Right atrium auricular region (tissue), 2 donors: Measurements from ENCODE around the gene FOXP2. TPM values are rescaled to one million over a fixed set of nuclear protein-coding genes. Genes with fewer than 3 reads are reported as not detected.
"Not testable (repeated sequence)": the region's sequence is repeated elsewhere in the genome, so short reads cannot be mapped to it uniquely, and the experiment has no call there.

Source experiments
- DNase-seq: peaks from one replicate; pipeline ENCODE4 v3.0.0-alpha.2; 2019; ENCODE audit warnings: low spot score
- H3K27ac ChIP-seq, 2 donors: fragments of 200-600 bp; sonication (generic); 1 replicate in 1 of 2; 2 replicates in 1 of 2; pipeline ENCODE4 v1.5.1; 2016 to 2019
- H3K27me3 ChIP-seq, 2 donors: fragments of 200-600 bp; sonication (generic); one replicate each; pipeline versions ENCODE4 v1.5.1 to v1.6.0; 2017 to 2019
- H3K36me3 ChIP-seq: fragments of 200-600 bp; sonication (generic); one replicate; pipeline ENCODE4 v1.5.1; 2016
- H3K4me1 ChIP-seq, 2 donors: fragments of 200-600 bp; sonication (generic); one replicate each; pipeline versions ENCODE4 v1.5.1 to v1.6.0; 2017 to 2019
- H3K4me3 ChIP-seq, 2 donors: fragments of 200-600 bp; sonication (generic); 1 replicate in 1 of 2; 2 replicates in 1 of 2; pipeline ENCODE4 v1.5.1; 2017 to 2019; ENCODE audit warnings: mild to moderate bottlenecking in 1 of 2, moderate library complexity in 1 of 2
- H3K9me3 ChIP-seq, 2 donors: fragments of 200-600 bp; sonication (generic); one replicate each; pipeline ENCODE4 v1.5.1; 2019
- CTCF ChIP-seq, 2 donors: fragments of 200-600 bp; sonication (generic); IDR thresholded peaks; one replicate each; pipeline ENCODE4 v1.5.1; 2019; ENCODE audit warnings: antibody characterized with exemption in 2 of 2
- total RNA-seq, 2 donors: library from RNA; depleted of rRNA; stranded (reverse); fragments of >200 nt; gene quantifications; one replicate each; pipeline ENCODE4 v1.1.0, GENCODE V29; 2016

The FOXP2 gene
- total RNA-seq, 2 donors from 2014 or later = 2.0 to 3.8 TPM

DNA sequence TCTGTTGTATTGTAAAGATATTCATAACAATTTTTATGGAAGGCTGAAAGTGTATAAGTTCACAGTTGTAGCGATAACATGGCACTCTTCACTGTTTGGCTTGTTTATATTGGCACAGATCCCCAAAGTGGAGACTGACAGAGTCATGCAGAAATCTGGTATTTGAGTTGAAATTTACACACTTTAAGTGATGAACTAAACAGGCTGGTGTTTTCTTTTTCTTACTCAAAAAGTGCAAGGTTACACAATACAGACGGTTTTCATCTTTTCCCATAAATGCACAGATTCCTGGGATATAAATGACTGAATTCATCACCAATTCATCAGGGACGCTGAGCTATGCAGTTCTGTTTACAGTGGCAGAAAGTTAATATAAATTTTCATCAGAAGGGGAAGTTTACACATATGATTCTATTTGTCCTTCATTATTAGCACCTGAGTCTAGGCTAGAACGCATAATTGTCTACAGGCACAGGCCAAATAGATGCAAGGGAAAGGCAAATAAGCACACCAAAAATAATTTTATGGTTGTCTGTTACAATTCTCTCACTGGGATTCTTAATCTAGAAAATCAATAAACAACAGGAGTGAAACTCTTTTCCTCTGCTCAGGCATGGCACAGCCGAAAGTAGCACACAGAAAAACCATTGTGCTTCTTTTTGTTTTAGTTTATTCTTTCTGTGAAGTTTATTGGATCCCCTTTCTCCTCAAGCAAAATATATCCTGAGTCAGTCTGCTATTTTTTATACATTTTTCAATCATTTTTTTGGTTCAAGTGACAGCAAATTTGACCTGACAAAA is 88.0 kb downstream of the FOXP2 start:
- H3K4me3 ChIP-seq = no peak overlapping the region
- no peak for TF ChIP-seq CTCF (IDR thresholded peaks at IDR 0.05)
- no peaks in the 10 kb centered on the region for H3K27me3 ChIP-seq
- H3K9me3 ChIP-seq = no peaks in the 10 kb centered on the region
- no peak for DNase-seq
- H3K36me3 ChIP-seq = no peaks in the 10 kb centered on the region
- H3K27ac ChIP-seq = no peak overlapping the region
- H3K4me1 ChIP-seq = no peaks in the 10 kb centered on the region

DNA sequence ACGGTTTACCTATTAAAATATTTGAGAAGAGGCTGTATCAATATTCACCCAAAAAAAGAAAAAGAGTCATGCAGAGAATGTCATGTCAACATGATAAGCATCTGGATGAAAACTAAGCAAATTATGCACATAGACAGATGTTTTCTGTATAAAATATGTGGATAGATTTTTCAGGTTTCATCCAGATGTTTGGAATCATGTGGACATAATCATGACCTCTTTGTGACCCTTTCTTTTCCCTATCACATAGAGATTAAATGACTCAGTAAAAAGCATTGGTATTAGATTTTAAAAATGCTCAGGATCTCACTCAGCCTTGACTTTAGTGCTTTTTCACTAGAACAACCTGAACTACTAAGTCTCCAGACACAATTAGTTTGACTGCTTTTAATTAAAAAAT is 90.0 kb downstream of the FOXP2 start:
- Histone ChIP-seq H3K27ac (no peak overlapping the region), H3K4me3 (no peak overlapping the region), H3K27me3 (no peaks in the 10 kb centered on the region), H3K4me1 (no peaks in the 10 kb centered on the region), H3K36me3 (no peaks in the 10 kb centered on the region), H3K9me3 (no peaks in the 10 kb centered on the region)
- TF ChIP-seq CTCF (IDR thresholded peaks at IDR 0.05) = no peak
- no peak for DNase-seq

DNA sequence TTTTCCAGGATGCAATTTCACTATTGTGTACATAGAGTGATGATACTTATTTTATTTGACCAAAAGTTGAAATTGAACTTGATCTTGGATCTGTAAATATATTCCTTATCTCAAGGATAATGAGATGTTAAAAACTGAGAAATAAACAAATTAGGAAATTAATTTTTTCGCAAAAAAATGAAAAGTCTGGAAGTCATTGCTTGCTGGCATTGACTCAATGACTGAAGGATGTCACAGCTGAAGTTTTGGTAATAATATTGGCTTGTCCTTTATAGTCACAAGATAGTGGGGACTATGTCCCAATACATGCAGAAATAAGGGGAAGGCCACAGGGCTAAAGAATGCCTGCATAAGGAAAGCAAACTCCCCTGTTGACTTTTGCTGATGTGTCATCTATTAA is 92.8 kb downstream of the FOXP2 start:
- TF ChIP-seq CTCF (IDR thresholded peaks at IDR 0.05) = no peak
- Histone ChIP-seq H3K27ac (no peak overlapping the region), H3K4me1 (no peaks in the 10 kb centered on the region)

DNA sequence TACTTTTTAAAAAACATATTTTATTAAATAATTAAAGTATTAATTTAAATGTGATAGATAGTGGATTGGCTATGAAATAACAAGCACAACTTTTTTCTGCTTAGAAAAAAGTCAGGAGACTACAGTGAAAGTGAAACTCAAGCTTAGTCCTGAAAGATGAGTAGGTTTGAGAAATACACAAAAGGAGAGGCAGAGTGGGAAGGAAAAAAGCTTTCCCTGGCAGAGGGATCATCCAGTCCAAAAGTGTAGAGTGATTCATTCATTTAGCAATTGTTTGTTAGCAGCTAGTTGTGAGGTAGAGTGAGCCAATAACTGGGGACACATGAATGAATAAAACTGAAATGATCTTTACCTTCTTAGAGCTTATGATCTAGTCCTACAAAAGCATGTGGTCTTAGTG is 93.5 kb downstream of the FOXP2 start:
- H3K4me3 ChIP-seq = no peak overlapping the region
- TF ChIP-seq CTCF (IDR thresholded peaks at IDR 0.05) = no peak
- no peaks in the 10 kb centered on the region for H3K27me3 ChIP-seq
- H3K27ac ChIP-seq = no peak overlapping the region
- no peak for DNase-seq
- no peaks in the 10 kb centered on the region for H3K36me3 ChIP-seq
- no peaks in the 10 kb centered on the region for H3K4me1 ChIP-seq
- H3K9me3 ChIP-seq = no peaks in the 10 kb centered on the region

More for the DNA sequence above, 92.8 kb downstream of the FOXP2 start:
- Histone ChIP-seq H3K27me3 (no peaks in the 10 kb centered on the region), H3K4me3 (no peak overlapping the region), H3K9me3 (no peaks in the 10 kb centered on the region), H3K36me3 (no peaks in the 10 kb centered on the region)
- DNase-seq = no peak

DNA sequence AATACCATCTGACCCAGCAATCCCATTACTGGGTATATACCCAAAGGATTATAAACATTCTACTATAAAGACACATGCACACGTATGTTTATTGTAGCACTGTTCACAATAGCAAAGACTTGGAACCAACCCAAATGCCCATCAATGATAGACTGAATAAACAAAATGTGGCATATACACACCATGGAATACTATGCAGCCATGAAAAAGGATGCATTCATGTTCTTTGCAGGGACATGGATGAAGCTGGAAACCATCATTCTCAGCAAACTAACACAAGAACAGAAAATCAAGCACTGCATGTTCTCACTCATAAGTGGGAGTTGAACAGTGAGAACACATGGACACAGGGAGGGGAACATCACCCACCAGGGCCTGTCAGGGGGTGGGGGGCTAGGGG is 96.2 kb downstream of the FOXP2 start:
- H3K27ac ChIP-seq, H3K27me3 ChIP-seq, H3K4me1 ChIP-seq, DNase-seq, H3K9me3 ChIP-seq, H3K36me3 ChIP-seq, H3K4me3 ChIP-seq: not testable (repeated sequence)

DNA sequence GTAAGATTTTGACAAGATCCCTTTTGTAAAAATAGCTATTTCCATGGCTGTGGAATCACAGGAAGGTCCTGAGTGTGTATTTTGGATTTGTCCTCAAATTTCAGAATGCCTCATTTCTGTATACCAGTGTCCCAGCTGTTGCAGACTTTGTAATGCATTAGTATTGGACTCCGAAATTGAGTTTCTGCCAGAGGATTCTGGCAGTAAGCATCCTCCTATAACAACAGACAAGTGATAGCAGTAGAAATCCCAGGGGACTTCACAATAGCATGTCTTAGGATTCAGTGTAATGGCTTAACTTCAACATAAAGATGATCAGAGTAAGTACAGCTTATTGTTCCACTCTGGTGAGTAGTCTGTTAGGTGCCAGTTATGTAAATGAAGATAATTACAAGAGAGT is 104.6 kb downstream of the FOXP2 start:
- no peak for DNase-seq
- no peak overlapping the region for H3K27ac ChIP-seq
- H3K9me3 ChIP-seq = peaks cover 0 to 8% of the 10 kb centered on the region in 2 donors
- no peak for TF ChIP-seq CTCF (IDR thresholded peaks at IDR 0.05)
- H3K4me1 ChIP-seq = no peaks in the 10 kb centered on the region
- no peaks in the 10 kb centered on the region for H3K27me3 ChIP-seq
- no peaks in the 10 kb centered on the region for H3K36me3 ChIP-seq
- H3K4me3 ChIP-seq = no peak overlapping the region
